ENCODE results near the gene HNMT. TPM values are rescaled to one million over a fixed set of nuclear protein-coding genes. Genes with fewer than 3 reads are reported as not detected.

The HNMT gene
- polyA plus RNA-seq, 1 of the 3 experiments (the other 2 are of a cell fraction): 1.8 TPM

GRCh38 chr2:137986268-137986667 is 22.0 kb downstream of the HNMT start:
- no peaks in the 10 kb centered on the region for H3K79me2 ChIP-seq (ENCODE audit: insufficient read depth)
- H3K9me3 ChIP-seq: no peaks in the 10 kb centered on the region
- H3K27ac ChIP-seq (ENCODE audit: low read depth in 2 of 2, low read length in 1 of 2): no peak overlapping the region
- ChIA-PET POLR2A (no interaction called here), CTCF (interaction anchor here (1.0 kb wide), 1 partner anchor 10 kb away, joined by 4 read pairs; no protein-coding TSS in a partner anchor)
- DNase-seq: no peak
- no peaks in the 10 kb centered on the region for H4K20me1 ChIP-seq (ENCODE audit: insufficient read depth)
- no peaks in the 10 kb centered on the region for H3F3A ChIP-seq (replicated peaks; ENCODE audit: insufficient read depth)
- no peaks in the 10 kb centered on the region for H3K27me3 ChIP-seq (ENCODE audit: insufficient read depth)
- H3K9me2 ChIP-seq: no peaks in the 10 kb centered on the region
- no peak overlapping the region for H3K4me2 ChIP-seq
- 93% methylated on average over 1 of the region's 1 CpG for WGBS (ENCODE audit: low lambda C conversion rate)
- TF ChIP-seq RCOR1 (IDR thresholded peaks at IDR 0.05; ENCODE audit: low read length) (no peak), RXRA (IDR thresholded peaks at IDR 0.05; ENCODE audit: borderline replicate concordance, low read depth) (no peak), TAF1 (IDR thresholded peaks at IDR 0.05; ENCODE audit: borderline replicate concordance, low read depth, low read length) (no peak), REST (IDR thresholded peaks at IDR 0.05; ENCODE audit: low read depth, low read length) (no peak), MXI1 (IDR thresholded peaks at IDR 0.05; ENCODE audit: low read depth, low read length) (no peak), RFX5 (IDR thresholded peaks at IDR 0.05; ENCODE audit: low read length) (no peak), POLR2AphosphoS5 (IDR thresholded peaks at IDR 0.05; ENCODE audit: low read depth, low read length) (no peak), JUND (IDR thresholded peaks at IDR 0.05) (no peak), NFIC (IDR thresholded peaks at IDR 0.05; ENCODE audit: borderline replicate concordance) (no peak), FOXJ3 (CRISPR knock-in tag; IDR thresholded peaks at IDR 0.05) (no peak), IRF3 (IDR thresholded peaks at IDR 0.05; ENCODE audit: low read depth, low read length) (no peak), TEAD4 (IDR thresholded peaks at IDR 0.05; ENCODE audit: borderline replicate concordance, insufficient read depth) (no peak), PBX3 (IDR thresholded peaks at IDR 0.05) (no peak), NRF1 (IDR thresholded peaks at IDR 0.05; ENCODE audit: low read depth, low read length) (no peak), YY1 (IDR thresholded peaks at IDR 0.05; ENCODE audit: low read depth) (no peak), EP300 (IDR thresholded peaks at IDR 0.05; ENCODE audit: borderline replicate concordance in 1 of 2, low read depth in 1 of 2, low read length in 1 of 2) (no peak), CTCF (IDR thresholded peaks at IDR 0.05) (no peak), SMC3 (IDR thresholded peaks at IDR 0.05; ENCODE audit: low read depth, low read length) (no peak), GATA2 (CRISPR knock-in tag; IDR thresholded peaks at IDR 0.05) (no peak)
- TF ChIP-seq, protein P1, sequence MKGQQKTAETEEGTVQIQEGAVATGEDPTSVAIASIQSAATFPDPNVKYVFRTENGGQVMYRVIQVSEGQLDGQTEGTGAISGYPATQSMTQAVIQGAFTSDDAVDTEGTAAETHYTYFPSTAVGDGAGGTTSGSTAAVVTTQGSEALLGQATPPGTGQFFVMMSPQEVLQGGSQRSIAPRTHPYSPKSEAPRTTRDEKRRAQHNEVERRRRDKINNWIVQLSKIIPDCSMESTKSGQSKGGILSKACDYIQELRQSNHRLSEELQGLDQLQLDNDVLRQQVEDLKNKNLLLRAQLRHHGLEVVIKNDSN (IDR thresholded peaks at IDR 0.05; ENCODE audit: borderline replicate concordance, low read depth): no peak
- H3K4me1 ChIP-seq (ENCODE audit: control insufficient read depth in 1 of 2, insufficient read depth in 2 of 2, low read depth in 1 of 2, low read length in 1 of 2): no peaks in the 10 kb centered on the region
- H3K4me3 ChIP-seq (ENCODE audit: low read depth in 2 of 2, low read length in 1 of 2): no peak overlapping the region
- no peak overlapping the region for H2AFZ ChIP-seq (ENCODE audit: low read depth)
- H3K9ac ChIP-seq: no peak overlapping the region
- no peaks in the 10 kb centered on the region for H3K36me3 ChIP-seq (replicated peaks in 1 of 2; ENCODE audit: control insufficient read depth in 1 of 2, insufficient read depth in 2 of 2, low read length in 1 of 2)

Measured in SK-N-SH (cell line).